Measurements from ENCODE around the gene SCAMP4. TPM values are rescaled to one million over a fixed set of nuclear protein-coding genes. Genes with fewer than 3 reads are reported as not detected.

Gene SCAMP4
- total and polyA plus RNA-seq, 2 donors (not counting 1 experiment from before 2014, with no cell fraction given): 16.9 to 29.7 TPM

DNA sequence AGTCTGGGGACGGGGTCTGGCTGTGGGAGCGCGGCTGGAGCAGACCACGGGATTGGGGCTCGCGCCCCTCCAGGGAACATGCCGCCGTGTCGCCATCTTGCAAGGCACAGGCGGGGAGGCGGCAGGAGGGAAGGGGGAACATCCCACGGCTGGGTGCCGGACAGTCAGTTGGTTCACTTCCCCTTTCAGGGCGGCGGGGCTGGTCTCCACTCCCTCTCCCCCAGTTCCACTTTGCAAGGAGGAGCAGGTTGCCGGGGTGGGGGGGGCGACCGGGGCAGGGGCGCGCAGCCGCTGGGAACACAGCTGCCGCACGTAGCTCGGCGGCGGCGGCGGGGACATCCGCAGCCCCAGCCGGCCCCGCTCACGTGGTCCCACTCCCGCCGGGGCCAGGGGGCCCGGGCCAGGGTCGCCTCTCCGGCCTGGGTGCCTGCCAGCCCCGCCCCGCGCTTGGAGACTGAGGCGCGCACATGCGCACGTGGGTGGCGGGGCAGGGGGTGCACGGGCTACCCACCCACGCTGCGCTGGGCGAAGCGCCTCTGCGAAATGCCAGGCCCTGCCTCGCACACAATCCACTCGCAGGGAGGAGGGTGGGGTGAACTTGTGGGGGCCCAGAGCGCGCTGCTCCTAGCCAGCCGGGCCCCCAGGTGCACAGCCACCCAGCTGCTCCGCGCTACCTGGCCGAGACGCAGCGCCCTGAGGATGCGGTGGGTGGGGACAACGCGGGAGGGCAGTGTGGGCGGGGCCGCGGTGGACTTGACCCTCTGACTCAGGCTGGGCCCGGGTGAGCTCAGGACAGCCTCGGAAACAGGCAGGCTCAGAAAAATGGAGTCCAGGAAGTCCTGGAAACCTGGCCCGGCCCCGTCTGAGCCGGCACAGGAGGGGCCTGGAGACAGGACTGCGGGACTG is 48.2 kb upstream of the SCAMP4 start:
- no peak overlapping the region for H2AFZ ChIP-seq (ENCODE audit: low read length)
- no peaks in the 10 kb centered on the region for H3K27me3 ChIP-seq (ENCODE audit: control insufficient read depth, insufficient read depth, low read length)
- no peak for TF ChIP-seq EZH2 (IDR thresholded peaks at IDR 0.05; ENCODE audit: low read length, missing control alignments)
- TF ChIP-seq, protein P1, sequence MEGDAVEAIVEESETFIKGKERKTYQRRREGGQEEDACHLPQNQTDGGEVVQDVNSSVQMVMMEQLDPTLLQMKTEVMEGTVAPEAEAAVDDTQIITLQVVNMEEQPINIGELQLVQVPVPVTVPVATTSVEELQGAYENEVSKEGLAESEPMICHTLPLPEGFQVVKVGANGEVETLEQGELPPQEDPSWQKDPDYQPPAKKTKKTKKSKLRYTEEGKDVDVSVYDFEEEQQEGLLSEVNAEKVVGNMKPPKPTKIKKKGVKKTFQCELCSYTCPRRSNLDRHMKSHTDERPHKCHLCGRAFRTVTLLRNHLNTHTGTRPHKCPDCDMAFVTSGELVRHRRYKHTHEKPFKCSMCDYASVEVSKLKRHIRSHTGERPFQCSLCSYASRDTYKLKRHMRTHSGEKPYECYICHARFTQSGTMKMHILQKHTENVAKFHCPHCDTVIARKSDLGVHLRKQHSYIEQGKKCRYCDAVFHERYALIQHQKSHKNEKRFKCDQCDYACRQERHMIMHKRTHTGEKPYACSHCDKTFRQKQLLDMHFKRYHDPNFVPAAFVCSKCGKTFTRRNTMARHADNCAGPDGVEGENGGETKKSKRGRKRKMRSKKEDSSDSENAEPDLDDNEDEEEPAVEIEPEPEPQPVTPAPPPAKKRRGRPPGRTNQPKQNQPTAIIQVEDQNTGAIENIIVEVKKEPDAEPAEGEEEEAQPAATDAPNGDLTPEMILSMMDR (conservative IDR thresholded peaks at IDR 0.05 in 1 of 2, IDR thresholded peaks at IDR 0.05 in 1 of 2; ENCODE audit: low read depth in 1 of 2, low read length in 2 of 2): no peak
- H3K9me3 ChIP-seq (ENCODE audit: control insufficient read depth, insufficient read depth, low read depth, low read length): no peaks in the 10 kb centered on the region
- peak; percentile 74 to 75 for DNase-seq (ENCODE audit: low read depth in 2 of 2)
- peaks cover 82% of the 10 kb centered on the region for H3K79me2 ChIP-seq (ENCODE audit: control insufficient read depth, insufficient read depth, low read length)
- H3K4me2 ChIP-seq (ENCODE audit: extremely low read depth, insufficient read depth, low read length): peak overlapping the region; percentile 85
- peak overlapping the region; percentile 92 for H3K27ac ChIP-seq (ENCODE audit: insufficient read depth, low read length)
- no peaks in the 10 kb centered on the region for H3K36me3 ChIP-seq (ENCODE audit: control insufficient read depth, insufficient read depth, low read length)
- peaks cover 54% of the 10 kb centered on the region for H3K4me1 ChIP-seq (ENCODE audit: control insufficient read depth, extremely low read depth, insufficient read depth, low read length)
- peak overlapping the region; percentile 70 for H3K9ac ChIP-seq (ENCODE audit: insufficient read depth, low read length)
- peak overlapping the region; percentile 31 to 44 (median 42) for H3K4me3 ChIP-seq (replicated peaks in 1 of 4; ENCODE audit: control extremely low read depth in 1 of 4, insufficient read depth in 1 of 4, low read depth in 3 of 4, low read length in 4 of 4)
- no peaks in the 10 kb centered on the region for H4K20me1 ChIP-seq (ENCODE audit: control insufficient read depth, extremely low read depth, insufficient read depth, low read length)

DNA sequence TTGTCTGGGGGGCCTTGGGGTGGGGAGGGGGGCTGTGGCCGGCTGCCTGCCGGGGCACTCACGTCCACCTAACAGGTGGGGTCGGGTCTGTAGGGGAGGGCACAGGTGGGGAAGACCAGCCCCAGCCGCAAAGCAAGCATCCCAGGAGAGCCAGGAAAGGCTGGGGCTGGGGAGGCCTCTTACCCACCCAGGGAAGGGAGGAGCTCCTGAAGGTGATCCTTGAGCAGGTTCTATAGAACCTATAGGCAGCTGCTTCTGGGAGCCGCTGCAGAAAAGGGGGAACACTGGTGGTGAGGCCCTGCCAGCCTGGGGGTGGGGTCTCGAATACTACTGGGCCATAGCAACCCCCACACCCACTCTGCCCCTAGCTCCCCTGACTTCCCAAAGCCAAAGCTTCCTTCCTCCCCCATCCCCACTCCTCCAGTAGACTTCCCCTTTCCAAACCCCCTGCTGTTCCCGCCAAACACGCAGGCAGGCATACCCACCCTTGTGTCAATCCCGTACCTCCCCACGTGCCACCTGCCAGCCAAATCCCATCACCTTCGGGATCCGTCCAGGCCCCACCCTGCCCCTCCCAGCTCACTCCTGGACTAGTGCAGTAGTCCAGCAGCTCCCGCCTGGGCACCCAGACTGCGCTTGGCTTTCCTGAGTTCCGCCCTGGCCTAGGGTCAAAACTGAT is 47.4 kb upstream of the SCAMP4 start:
- Histone ChIP-seq H3K27ac (ENCODE audit: insufficient read depth, low read length) (peak overlapping the region; percentile 83), H3K4me2 (ENCODE audit: extremely low read depth, insufficient read depth, low read length) (peak overlapping the region; percentile 51), H3K79me2 (ENCODE audit: control insufficient read depth, insufficient read depth, low read length) (peaks cover 88% of the 10 kb centered on the region), H3K9me3 (ENCODE audit: control insufficient read depth, insufficient read depth, low read depth, low read length) (no peaks in the 10 kb centered on the region), H3K27me3 (ENCODE audit: control insufficient read depth, insufficient read depth, low read length) (no peaks in the 10 kb centered on the region), H3K36me3 (ENCODE audit: control insufficient read depth, insufficient read depth, low read length) (no peaks in the 10 kb centered on the region), H3K4me1 (ENCODE audit: control insufficient read depth, extremely low read depth, insufficient read depth, low read length) (peaks cover 48% of the 10 kb centered on the region), H3K9ac (ENCODE audit: insufficient read depth, low read length) (peak overlapping the region; percentile 58), H2AFZ (ENCODE audit: low read length) (no peak overlapping the region), H3K4me3 (replicated peaks in 1 of 4; ENCODE audit: control extremely low read depth in 1 of 4, insufficient read depth in 1 of 4, low read depth in 3 of 4, low read length in 4 of 4) (peak overlapping the region in 1 of 4 experiments; percentile 43), H4K20me1 (ENCODE audit: control insufficient read depth, extremely low read depth, insufficient read depth, low read length) (no peaks in the 10 kb centered on the region)
- no peak for TF ChIP-seq EZH2 (IDR thresholded peaks at IDR 0.05; ENCODE audit: low read length, missing control alignments)
- TF ChIP-seq, protein P1 (conservative IDR thresholded peaks at IDR 0.05 in 1 of 2, IDR thresholded peaks at IDR 0.05 in 1 of 2; ENCODE audit: low read depth in 1 of 2, low read length in 2 of 2): no peak
- DNase-seq (ENCODE audit: low read depth in 2 of 2): no peak

DNA sequence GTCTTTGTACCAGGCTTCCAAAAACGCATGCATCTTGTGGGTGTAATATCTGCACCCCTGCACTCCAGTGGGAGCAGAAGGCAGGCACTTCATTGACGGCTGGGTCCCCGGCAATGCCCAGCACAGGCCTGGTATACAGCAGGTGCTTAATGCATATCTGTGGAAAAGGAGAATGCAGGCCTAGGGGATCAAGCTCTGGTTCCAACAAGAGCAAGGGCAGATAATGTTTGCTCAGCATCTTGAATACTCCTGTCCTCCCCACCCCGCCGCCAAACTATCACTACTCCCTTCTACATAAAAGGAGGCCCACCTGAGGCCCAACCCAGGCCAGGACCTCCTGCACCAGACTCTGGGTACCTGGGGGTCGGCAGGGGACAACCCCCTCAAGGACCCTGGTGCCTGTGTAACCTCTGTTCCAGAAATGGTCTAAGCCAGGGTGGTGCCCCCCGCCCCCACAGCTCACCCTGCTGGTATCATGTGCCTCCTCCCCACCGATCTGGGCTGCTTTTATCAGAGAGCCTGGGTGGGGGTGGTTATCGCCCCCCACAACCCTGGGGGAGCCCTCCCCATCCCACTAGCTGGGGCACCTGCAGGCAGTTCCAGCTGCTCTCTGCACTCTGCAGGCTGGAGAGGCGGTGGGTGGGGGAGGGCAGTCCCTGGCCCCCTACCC is 46.7 kb upstream of the SCAMP4 start:
- Histone ChIP-seq H3K79me2 (ENCODE audit: control insufficient read depth, insufficient read depth, low read length) (peaks cover 84% of the 10 kb centered on the region), H3K4me2 (ENCODE audit: extremely low read depth, insufficient read depth, low read length) (no peak overlapping the region)
- no peak for DNase-seq (ENCODE audit: low read depth in 2 of 2)

More for the DNA sequence above, 46.7 kb upstream of the SCAMP4 start:
- Histone ChIP-seq H4K20me1 (ENCODE audit: control insufficient read depth, extremely low read depth, insufficient read depth, low read length) (no peaks in the 10 kb centered on the region), H3K4me3 (replicated peaks in 1 of 4; ENCODE audit: control extremely low read depth in 1 of 4, insufficient read depth in 1 of 4, low read depth in 3 of 4, low read length in 4 of 4) (no peak overlapping the region), H3K9ac (ENCODE audit: insufficient read depth, low read length) (no peak overlapping the region), H3K27ac (ENCODE audit: insufficient read depth, low read length) (no peak overlapping the region), H3K27me3 (ENCODE audit: control insufficient read depth, insufficient read depth, low read length) (no peaks in the 10 kb centered on the region), H3K36me3 (ENCODE audit: control insufficient read depth, insufficient read depth, low read length) (no peaks in the 10 kb centered on the region), H3K9me3 (ENCODE audit: control insufficient read depth, insufficient read depth, low read depth, low read length) (no peaks in the 10 kb centered on the region), H2AFZ (ENCODE audit: low read length) (no peak overlapping the region), H3K4me1 (ENCODE audit: control insufficient read depth, extremely low read depth, insufficient read depth, low read length) (peaks cover 44% of the 10 kb centered on the region)
- TF ChIP-seq, protein P1 (conservative IDR thresholded peaks at IDR 0.05 in 1 of 2, IDR thresholded peaks at IDR 0.05 in 1 of 2; ENCODE audit: low read depth in 1 of 2, low read length in 2 of 2): no peak
- no peak for TF ChIP-seq EZH2 (IDR thresholded peaks at IDR 0.05; ENCODE audit: low read length, missing control alignments)

All from fibroblast of lung (primary cell).